Gastrocnemius medialis (tissue), 4 donors: ENCODE data around the gene BTBD3. TPM values are rescaled to one million over a fixed set of nuclear protein-coding genes. Genes with fewer than 3 reads are reported as not detected.

Experiments used
- ATAC-seq, 2 donors: fragments of 150-250 bp; one replicate each; pipeline ENCODE4 v1.9.1; 2016
- DNase-seq, 2 donors: peaks; one replicate each; pipeline ENCODE4 v3.0.0-alpha.2; 2019
- H3K27ac ChIP-seq, 4 donors: fragments of 200-600 bp; sonication (generic); 1 replicate in 1 of 4; 2 replicates in 3 of 4; pipeline ENCODE4 v1.5.1; 2016 to 2018; ENCODE audit warnings: mild to moderate bottlenecking in 2 of 4, moderate library complexity in 1 of 4
- H3K27me3 ChIP-seq, 3 donors: fragments of 200-600 bp; sonication (generic) in 2 of 3; 1 replicate in 1 of 3; 2 replicates in 2 of 3; pipeline versions ENCODE4 v1.5.1 to v1.6.0; 2016 to 2019; ENCODE audit warnings: mild to moderate bottlenecking in 1 of 3, moderate library complexity in 1 of 3
- H3K36me3 ChIP-seq, 2 donors: fragments of 200-600 bp; sonication (generic) in 1 of 2; one replicate each; pipeline ENCODE4 v1.5.1; 2017 to 2018
- H3K4me1 ChIP-seq, 2 donors: fragments of 200-600 bp; sonication (generic) in 1 of 2; one replicate each; pipeline ENCODE4 v1.5.1; 2016 to 2017; ENCODE audit warnings: mild to moderate bottlenecking in 2 of 2
- H3K4me3 ChIP-seq, 4 donors: fragments of 200-600 bp; sonication (generic) in 3 of 4; 1 replicate in 1 of 4; 2 replicates in 3 of 4; pipeline ENCODE4 v1.5.1; 2016 to 2019; ENCODE audit warnings: mild to moderate bottlenecking in 2 of 4
- H3K9me3 ChIP-seq, 3 donors: fragments of 200-600 bp; sonication (generic) in 2 of 3; 1 replicate in 1 of 3; 2 replicates in 2 of 3; pipeline ENCODE4 v1.5.1; 2016 to 2019
- CTCF ChIP-seq, 5 experiments: fragments of 450-650 bp in 3 of 5; fragments of 200-600 bp in 2 of 5; sonication (generic) in 2 of 5; IDR thresholded peaks in 4 of 5; conservative IDR thresholded peaks in 1 of 5; 1 replicate in 4 of 5; 2 replicates in 1 of 5; pipeline ENCODE4 v1.5.1; 2016 to 2019; ENCODE audit warnings: antibody characterized with exemption in 5 of 5, mild to moderate bottlenecking in 3 of 5, moderate library complexity in 3 of 5
- POLR2A ChIP-seq, 2 donors: fragments of 450-650 bp; IDR thresholded peaks; one replicate each; pipeline ENCODE4 v1.6.1; 2017; ENCODE audit warnings: antibody characterized with exemption in 2 of 2, mild to moderate bottlenecking in 2 of 2, moderate library complexity in 2 of 2
- in situ Hi-C, 4 donors: fragments of 200-750 bp; cut with MboI; loops; one replicate each; pipeline versions ENCODE4 v1.15.0 to v1.8.0; 2017; ENCODE audit warnings: low sequenced_read_pairs in 4 of 4
- intact Hi-C: fragments of 100-400 bp; cut with DNase I; formaldehyde crosslinking; loops from one replicate; pipeline ENCODE4 v1.15.1; 2023; ENCODE audit warnings: low total_unique reads
- total RNA-seq, 4 donors: library from RNA; depleted of rRNA; stranded (reverse); fragments of >200 nt; gene quantifications; one replicate each; pipeline versions ENCODE4 v1.1.0 to v1.2.3, GENCODE V29; 2016

The BTBD3 gene
- total RNA-seq, 4 donors from 2014 or later: 13.8 to 21.9 (median 14.8) TPM

GRCh38 chr20:11891077-11891775 lies 26.5 kb upstream of the BTBD3 start:
- no peaks in the 10 kb centered on the region for H3K36me3 ChIP-seq
- peak overlapping the region; percentile 72 to 86 (median 80) for H3K4me3 ChIP-seq
- intact Hi-C loops (loop anchor here (5.0 kb wide), 1 partner anchor 1891 kb away; the partner anchor contains the start of gene ESF1), in situ Hi-C loops (loop anchor here in 1 of 4 donors (25.0 kb wide), 1 partner anchor 1454 kb away; the partner anchor contains the start of genes MKKS and SLX4IP)
- ATAC-seq: peak; percentile 52 to 67
- peak; percentile 19 to 36 for TF ChIP-seq POLR2A (IDR thresholded peaks at IDR 0.05)
- TF ChIP-seq CTCF (IDR thresholded peaks at IDR 0.05 in 4 of 5, conservative IDR thresholded peaks at IDR 0.05 in 1 of 5): no peak
- peaks cover 38 to 45% of the 10 kb centered on the region in 2 donors for H3K4me1 ChIP-seq
- H3K27ac ChIP-seq: peak overlapping the region; percentile 83 to 95 (median 88)
- no peaks in the 10 kb centered on the region for H3K9me3 ChIP-seq
- H3K27me3 ChIP-seq: no peaks in the 10 kb centered on the region
- peak; percentile 5 to 18 for DNase-seq

GRCh38 chr20:11891776-11892545 lies 25.7 kb upstream of the BTBD3 start:
- intact Hi-C loops: loop anchor here (5.0 kb wide), 1 partner anchor 1890 kb away; the partner anchor contains the start of gene ESF1
- peak; percentile 13 to 30 for DNase-seq

GRCh38 chr20:11894062-11894461 lies 23.6 kb upstream of the BTBD3 start:
- Histone ChIP-seq H3K27ac (peak overlapping the region in 1 of 4 donors; percentile 45), H3K36me3 (no peaks in the 10 kb centered on the region), H3K4me3 (no peak overlapping the region), H3K4me1 (peaks cover 45 to 54% of the 10 kb centered on the region in 2 donors), H3K27me3 (no peaks in the 10 kb centered on the region), H3K9me3 (no peaks in the 10 kb centered on the region)
- in situ Hi-C loops: loop anchor here in 1 of 4 donors (25.0 kb wide), 1 partner anchor 1457 kb away; the partner anchor contains the start of genes MKKS and SLX4IP
- DNase-seq (no peak), ATAC-seq (no peak)
- intact Hi-C loops: loop anchor here (5.0 kb wide), 1 partner anchor 1888 kb away; the partner anchor contains the start of gene ESF1
- no peak for TF ChIP-seq CTCF (IDR thresholded peaks at IDR 0.05 in 4 of 5, conservative IDR thresholded peaks at IDR 0.05 in 1 of 5)
- TF ChIP-seq POLR2A (IDR thresholded peaks at IDR 0.05): no peak

More at GRCh38 chr20:11891776-11892545, 25.7 kb upstream of the BTBD3 start:
- Histone ChIP-seq H3K27me3 (no peaks in the 10 kb centered on the region), H3K4me3 (peak overlapping the region; percentile 72 to 86 (median 80)), H3K36me3 (no peaks in the 10 kb centered on the region), H3K9me3 (no peaks in the 10 kb centered on the region), H3K4me1 (peaks cover 45 to 51% of the 10 kb centered on the region in 2 donors), H3K27ac (peak overlapping the region; percentile 83 to 95 (median 88))
- peak; percentile 5 to 10 for ATAC-seq
- TF ChIP-seq POLR2A (IDR thresholded peaks at IDR 0.05) (no peak), CTCF (IDR thresholded peaks at IDR 0.05 in 4 of 5, conservative IDR thresholded peaks at IDR 0.05 in 1 of 5) (no peak)
- in situ Hi-C loops: loop anchor here in 1 of 4 donors (25.0 kb wide), 1 partner anchor 1455 kb away; the partner anchor contains the start of genes MKKS and SLX4IP

- Histone ChIP-seq H3K27ac (peak overlapping the region; percentile 51 to 69 (median 62)), H3K4me3 (peak overlapping the region; percentile 21 to 31 (median 25)), H3K36me3 (no peaks in the 10 kb centered on the region), H3K9me3 (no peaks in the 10 kb centered on the region), H3K4me1 (peaks cover 41 to 48% of the 10 kb centered on the region in 2 donors), H3K27me3 (no peaks in the 10 kb centered on the region)
- TF ChIP-seq CTCF (IDR thresholded peaks at IDR 0.05 in 4 of 5, conservative IDR thresholded peaks at IDR 0.05 in 1 of 5) (no peak), POLR2A (IDR thresholded peaks at IDR 0.05) (no peak)
- DNase-seq (no peak), ATAC-seq (no peak)
- in situ Hi-C loops (loop anchor here in 1 of 4 donors (25.0 kb wide), 1 partner anchor 1459 kb away; the partner anchor contains the start of genes MKKS and SLX4IP), intact Hi-C loops (no loop called here)
These were observed 21.8 kb upstream of the BTBD3 start for GRCh38 chr20:11895861-11896387.
